ENCODE results near the gene NDUFC1. TPM values are rescaled to one million over a fixed set of nuclear protein-coding genes. Genes with fewer than 3 reads are reported as not detected.

Gene NDUFC1
- 57.5 and 77.5 TPM in 2 replicates for total RNA-seq

GRCh38 chr4:139301821-139302611 is at the start of gene NDUFC1:
Gene NDUFC1 (minus strand): TSS chr4:139302477. CDS start chr4:139295798, 6,679 bp downstream.

GRCh38 chr4:139301113-139301820 is 1.0 kb downstream of the NDUFC1 start, which contains the start of gene NAA15:
Gene NAA15 (plus strand): TSS chr4:139301505. CDS start chr4:139301778, 273 bp downstream.

GRCh38 chr4:139279760-139280620 is 22.3 kb downstream of the NDUFC1 start, which contains the start of gene MGARP:
Gene MGARP (minus strand): TSS chr4:139280225. CDS start chr4:139280158, 67 bp downstream.

Other genes starting within 250 kb of the NDUFC1 start
- gene ELF2, start 125.3 kb downstream of the NDUFC1 start, total RNA-seq: 10.4 and 16.3 TPM in 2 replicates
- gene MGARP, start 22.3 kb downstream of the NDUFC1 start, total RNA-seq: 0.37 and 0.49 TPM in 2 replicates
- 29.5 and 38.4 TPM in 2 replicates for gene NAA15, start 972 bp downstream of the NDUFC1 start, total RNA-seq
- gene RAB33B, start 151.6 kb upstream of the NDUFC1 start, total RNA-seq: 3.9 and 6.2 TPM in 2 replicates